HepG2 (cell line): ENCODE data around the gene DYSF. TPM values are rescaled to one million over a fixed set of nuclear protein-coding genes. Genes with fewer than 3 reads are reported as not detected.

Experiments used
- FOXO1 ChIP-seq: sonication (generic); formaldehyde crosslinking; IDR thresholded peaks from 2 replicates; pipeline ENCODE4 v1.4.0; 2020; ENCODE audit warnings: missing genetic modification reagents
- HIC2 ChIP-seq: sonication (generic); formaldehyde crosslinking; IDR thresholded peaks from 2 replicates; pipeline ENCODE4 v1.9.0; 2022; ENCODE audit warnings: low read depth, missing genetic modification reagents
- HNF4A ChIP-seq: sonication (generic); formaldehyde crosslinking; IDR thresholded peaks from 2 replicates; pipeline ENCODE4 v1.4.0; 2020; ENCODE audit warnings: missing genetic modification reagents
- HNRNPL ChIP-seq: fragments of 200-400 bp; formaldehyde crosslinking; IDR thresholded peaks from 2 replicates; pipeline ENCODE4 v1.6.1; 2017; ENCODE audit warnings: mild to moderate bottlenecking, low read depth, low read length
- HNRNPLL ChIP-seq: fragments of 200-400 bp; formaldehyde crosslinking; IDR thresholded peaks from 2 replicates; pipeline ENCODE4 v1.6.1; 2017; ENCODE audit warnings: mild to moderate bottlenecking, low read depth, low read length; ENCODE audit not compliant: poor library complexity, severe bottlenecking
- ISX ChIP-seq: sonication (generic); formaldehyde crosslinking; conservative IDR thresholded peaks from 2 replicates; pipeline ENCODE4 v1.5.0; 2020; ENCODE audit warnings: missing genetic modification reagents
- MTERF4 ChIP-seq: sonication (generic); formaldehyde crosslinking; IDR thresholded peaks from 2 replicates; pipeline ENCODE4 v1.8.0; 2023; ENCODE audit warnings: mild to moderate bottlenecking, missing genetic modification reagents
- NRL ChIP-seq: sonication (generic); formaldehyde crosslinking; IDR thresholded peaks from 2 replicates; pipeline ENCODE4 v1.5.0; 2020; ENCODE audit warnings: missing genetic modification reagents, mild to moderate bottlenecking, moderate library complexity, borderline replicate concordance
- RBFOX2 ChIP-seq: fragments of 200-400 bp; formaldehyde crosslinking; IDR thresholded peaks from 2 replicates; pipeline ENCODE4 v1.6.1; 2017; ENCODE audit warnings: low read depth, mild to moderate bottlenecking, low read length
- SALL1 ChIP-seq: sonication (generic); formaldehyde crosslinking; IDR thresholded peaks from 2 replicates; pipeline ENCODE4 v1.8.0; 2022; ENCODE audit warnings: mild to moderate bottlenecking, missing genetic modification reagents
- SOX13 ChIP-seq, 3 experiments: fragments of 450-650 bp in 1 of 3; sonication (generic) in 1 of 3; formaldehyde crosslinking in 1 of 3; IDR thresholded peaks in 2 of 3; conservative IDR thresholded peaks in 1 of 3; 2 replicates each; pipeline versions ENCODE4 v1.5.0 to v1.6.1; 2016 to 2020; ENCODE audit warnings: antibody characterized with exemption in 1 of 3, mild to moderate bottlenecking in 1 of 3, missing compliant biosample characterization in 1 of 3, missing genetic modification reagents in 1 of 3, moderate library complexity in 1 of 3
- UBTF ChIP-seq: sonication (generic); formaldehyde crosslinking; IDR thresholded peaks from 2 replicates; pipeline ENCODE4 v1.4.0; 2020; ENCODE audit warnings: mild to moderate bottlenecking, missing genetic modification reagents
- ZFX ChIP-seq: sonication (generic); formaldehyde crosslinking; IDR thresholded peaks from 2 replicates; pipeline ENCODE4 v1.4.0; 2020; ENCODE audit warnings: mild to moderate bottlenecking, low read depth, missing genetic modification reagents, moderate library complexity
- ZNF180 ChIP-seq: sonication (generic); formaldehyde crosslinking; IDR thresholded peaks from 2 replicates; pipeline ENCODE4 v1.4.0; 2020; ENCODE audit warnings: low read depth, missing genetic modification reagents, borderline replicate concordance
- ZNF350 ChIP-seq: sonication (generic); formaldehyde crosslinking; IDR thresholded peaks from 2 replicates; pipeline ENCODE4 v1.4.0; 2020; ENCODE audit warnings: mild to moderate bottlenecking, low read depth, missing genetic modification reagents, borderline replicate concordance
- ZNF737 ChIP-seq: sonication (generic); formaldehyde crosslinking; IDR thresholded peaks from 2 replicates; pipeline ENCODE4 v1.5.0; 2020; ENCODE audit warnings: missing genetic modification reagents, mild to moderate bottlenecking, borderline replicate concordance
- ZNF749 ChIP-seq: sonication (generic); formaldehyde crosslinking; IDR thresholded peaks from 2 replicates; pipeline ENCODE4 v1.8.0; 2022; ENCODE audit warnings: mild to moderate bottlenecking, missing genetic modification reagents, moderate library complexity, borderline replicate concordance
- polyA plus RNA-seq, 8 experiments: library from polyadenylated mRNA; depleted of rRNA in 3 of 8; stranded (reverse) in 7 of 8; unstranded in 1 of 8; fragments of >200 nt; fragmentation: Illumina TruSeq in 4 of 8; extraction: Trizol in 4 of 8; gene quantifications; 2 replicates each; pipeline versions ENCODE4 v1.2.1 to v1.2.3, GENCODE V29; 2011 to 2016; ENCODE audit warnings: low read depth in 4 of 8, missing spikeins in 1 of 8, mixed read lengths in 1 of 8; ENCODE audit not compliant: insufficient read depth in 1 of 8
- total RNA-seq, 5 experiments: library from RNA; depleted of rRNA; stranded (reverse); fragments of >200 nt; fragmentation: Illumina TruSeq; extraction: Trizol; gene quantifications; 2 replicates each; pipeline ENCODE4 v1.2.3, GENCODE V29; 2016; ENCODE audit warnings: low read depth in 1 of 5
- TF ChIP-seq, protein P1 (sequence below): sonication (generic); formaldehyde crosslinking; IDR thresholded peaks from 2 replicates; pipeline ENCODE4 v1.8.0; 2022; ENCODE audit warnings: missing genetic modification reagents, low read depth, mild to moderate bottlenecking, borderline replicate concordance
- TF ChIP-seq, protein P2 (sequence below): sonication (generic); formaldehyde crosslinking; IDR thresholded peaks from 2 replicates; pipeline ENCODE4 v1.9.0; 2022; ENCODE audit warnings: missing genetic modification reagents, mild to moderate bottlenecking, borderline replicate concordance
- TF ChIP-seq, protein P3 (sequence below): sonication (generic); formaldehyde crosslinking; IDR thresholded peaks from 2 replicates; pipeline ENCODE4 v1.8.1; 2023; ENCODE audit warnings: mild to moderate bottlenecking, missing genetic modification reagents, borderline replicate concordance

DYSF gene
- total and polyA plus RNA-seq, 2 of the 13 experiments (the other 11 are each of a cell fraction or from before 2014, with no cell fraction given) = 0.15 to 2.4 TPM

DNA sequence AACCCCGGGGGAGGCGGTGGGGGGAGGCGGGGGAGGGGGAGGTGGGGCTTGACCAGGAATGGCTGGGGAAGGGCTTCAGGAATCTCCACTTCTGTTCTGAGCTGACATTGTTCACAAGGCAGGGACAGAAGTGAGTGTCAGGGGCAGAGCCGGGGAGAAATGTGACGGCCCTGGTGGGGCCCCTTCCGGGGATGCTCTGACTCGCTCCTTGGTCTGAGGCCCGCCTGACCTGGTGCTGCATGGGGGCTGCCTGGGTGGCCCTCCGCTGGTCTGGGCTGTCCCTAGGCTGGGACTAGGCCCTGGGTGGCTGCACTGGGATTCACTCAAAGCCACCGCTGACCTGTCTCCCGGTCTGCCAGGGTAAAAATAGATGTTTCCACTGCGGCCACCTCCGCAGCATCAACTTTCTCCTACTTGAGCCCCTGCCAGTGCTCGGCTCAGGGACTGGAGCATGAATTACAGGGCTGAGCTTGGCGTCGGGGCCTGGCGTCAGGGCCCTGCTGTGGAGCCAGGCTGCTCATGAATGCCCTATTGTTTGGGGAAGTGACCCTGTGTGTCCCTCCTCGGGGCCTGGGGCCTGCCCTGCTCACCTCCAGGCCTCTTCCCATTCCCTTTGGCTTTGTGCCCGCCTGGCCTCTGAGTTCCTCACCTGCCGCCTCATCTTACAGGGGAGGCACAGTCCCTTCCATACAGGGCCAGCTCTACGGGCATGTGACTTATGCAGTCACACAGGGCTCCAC is 247.5 kb downstream of the DYSF start (continued):
- TF ChIP-seq HNRNPLL = peak; percentile 32
- peak; percentile 43 for TF ChIP-seq RBFOX2
- no peak for TF ChIP-seq ZNF737 (CRISPR knock-in tag)
- TF ChIP-seq ISX (CRISPR knock-in tag) = no peak
- TF ChIP-seq NRL = no peak
- TF ChIP-seq FOXO1 (CRISPR knock-in tag) = 0 out of 2 replicates have a peak, but pooled peaks have one; percentile 13
- TF ChIP-seq SOX13 (IDR thresholded peaks at IDR 0.05) = no peak
- TF ChIP-seq SOX13 (CRISPR knock-in tag; conservative IDR thresholded peaks at IDR 0.05 in 1 of 2, IDR thresholded peaks at IDR 0.05 in 1 of 2) = peak in 1 of 2 experiments; percentile 30; a peak in 1 of 4 replicates
- TF ChIP-seq HIC2 (CRISPR knock-in tag) = no peak
- TF ChIP-seq ZNF749 = no peak
- TF ChIP-seq ZFX (CRISPR knock-in tag) = peak; percentile 70
- TF ChIP-seq ZNF350 (CRISPR knock-in tag) = peak; percentile 34; the same call in 1 of the 2 replicates
- no peak for TF ChIP-seq ZNF180 (CRISPR knock-in tag)
- TF ChIP-seq, protein P1, sequence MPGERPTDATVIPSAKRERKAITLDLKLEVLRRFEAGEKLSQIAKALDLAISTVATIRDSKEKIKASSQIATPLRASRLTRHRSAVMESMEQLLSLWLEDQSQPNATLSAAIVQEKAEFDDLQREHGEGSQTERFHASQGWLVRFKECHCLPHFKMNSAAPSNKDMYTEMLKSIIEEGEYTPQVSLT (CRISPR knock-in tag) = no peak
- peak; percentile 48; the same call in 1 of the 2 replicates for TF ChIP-seq UBTF (CRISPR knock-in tag)
- TF ChIP-seq, protein P2, sequence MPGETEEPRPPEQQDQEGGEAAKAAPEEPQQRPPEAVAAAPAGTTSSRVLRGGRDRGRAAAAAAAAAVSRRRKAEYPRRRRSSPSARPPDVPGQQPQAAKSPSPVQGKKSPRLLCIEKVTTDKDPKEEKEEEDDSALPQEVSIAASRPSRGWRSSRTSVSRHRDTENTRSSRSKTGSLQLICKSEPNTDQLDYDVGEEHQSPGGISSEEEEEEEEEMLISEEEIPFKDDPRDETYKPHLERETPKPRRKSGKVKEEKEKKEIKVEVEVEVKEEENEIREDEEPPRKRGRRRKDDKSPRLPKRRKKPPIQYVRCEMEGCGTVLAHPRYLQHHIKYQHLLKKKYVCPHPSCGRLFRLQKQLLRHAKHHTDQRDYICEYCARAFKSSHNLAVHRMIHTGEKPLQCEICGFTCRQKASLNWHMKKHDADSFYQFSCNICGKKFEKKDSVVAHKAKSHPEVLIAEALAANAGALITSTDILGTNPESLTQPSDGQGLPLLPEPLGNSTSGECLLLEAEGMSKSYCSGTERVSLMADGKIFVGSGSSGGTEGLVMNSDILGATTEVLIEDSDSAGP = peak; percentile 39; the same call in 1 of the 2 replicates
- TF ChIP-seq HNRNPL = peak; percentile 87; the same call in 1 of the 2 replicates
- no peak for TF ChIP-seq MTERF4 (CRISPR knock-in tag)
- 0 out of 2 replicates have a peak, but pooled peaks have one; percentile 4 for TF ChIP-seq HNF4A
- 0 out of 2 replicates have a peak, but pooled peaks have one; percentile 34 for TF ChIP-seq SALL1 (CRISPR knock-in tag)
- TF ChIP-seq, protein P3, sequence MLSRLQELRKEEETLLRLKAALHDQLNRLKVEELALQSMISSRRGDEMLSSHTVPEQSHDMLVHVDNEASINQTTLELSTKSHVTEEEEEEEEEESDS (CRISPR knock-in tag) = no peak
